Measurements from ENCODE around the gene MYH6.
"Not testable (repeated sequence)": the region's sequence is repeated elsewhere in the genome, so short reads cannot be mapped to it uniquely, and the experiment has no call there.

The MYH6 gene

DNA sequence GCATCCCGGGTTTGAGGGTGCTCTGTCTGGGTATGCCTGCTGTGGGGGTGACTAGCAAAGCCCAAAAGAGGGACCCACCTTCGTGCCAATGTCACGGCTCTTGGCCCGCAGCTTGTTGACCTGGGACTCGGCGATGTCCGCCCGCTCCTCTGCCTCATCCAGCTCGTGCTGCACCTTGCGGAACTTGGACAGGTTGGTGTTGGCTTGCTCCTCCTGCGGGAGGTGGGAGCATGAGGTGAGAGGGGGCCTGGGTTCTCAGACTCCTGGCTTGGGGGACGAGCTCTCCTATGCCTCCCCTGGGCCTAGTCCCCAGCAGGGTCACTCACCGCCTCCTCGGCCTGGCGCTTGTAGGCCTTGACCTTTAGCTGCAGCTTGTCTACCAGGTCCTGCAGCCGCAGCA is 5.6 kb upstream of the MYH6 start:
- DNase-seq, result no peak

GRCh38 chr14:23411563-23412525 is 3.8 kb upstream of the MYH6 start:
- DNase-seq, result no peak

DNA sequence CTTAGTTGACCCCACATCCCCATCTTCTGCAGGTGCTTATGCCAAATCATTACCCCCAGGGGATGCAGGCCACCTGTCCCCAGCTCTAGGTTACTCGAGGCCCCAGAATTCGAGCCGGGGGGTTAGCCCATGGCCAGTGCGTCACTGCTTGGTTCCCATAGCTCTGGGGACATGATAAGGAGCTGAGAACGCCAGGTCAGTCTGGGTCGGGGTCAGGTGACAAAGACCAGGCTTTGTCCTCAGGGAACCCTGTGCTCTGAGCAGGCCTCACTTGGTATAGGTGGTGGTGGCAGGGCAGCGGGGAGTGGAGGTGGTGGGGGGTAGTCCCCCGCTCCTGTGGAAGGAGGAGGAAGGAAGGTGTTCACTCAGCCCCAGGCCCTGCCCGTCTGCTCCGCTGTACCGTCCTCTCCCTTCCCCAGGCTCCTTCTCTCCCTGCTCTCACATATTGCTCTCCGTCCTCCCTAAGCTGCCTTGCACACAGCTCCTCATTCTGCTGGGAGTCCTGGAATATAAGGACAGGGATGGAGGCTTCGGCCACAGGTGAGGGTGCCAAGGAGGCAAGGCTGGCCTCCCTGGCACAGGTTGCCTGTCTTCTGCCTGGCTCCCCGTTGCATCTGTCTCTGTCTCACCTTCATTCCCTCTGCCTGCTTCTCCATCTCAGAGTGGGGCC is 2.0 kb upstream of the MYH6 start:
- no peak for DNase-seq

GRCh38 chr14:23409475-23409874 is 1.4 kb upstream of the MYH6 start:
- no peak for DNase-seq

GRCh38 chr14:23408307-23408630 is 196 bp upstream of the MYH6 start:
- no peak for DNase-seq

DNA sequence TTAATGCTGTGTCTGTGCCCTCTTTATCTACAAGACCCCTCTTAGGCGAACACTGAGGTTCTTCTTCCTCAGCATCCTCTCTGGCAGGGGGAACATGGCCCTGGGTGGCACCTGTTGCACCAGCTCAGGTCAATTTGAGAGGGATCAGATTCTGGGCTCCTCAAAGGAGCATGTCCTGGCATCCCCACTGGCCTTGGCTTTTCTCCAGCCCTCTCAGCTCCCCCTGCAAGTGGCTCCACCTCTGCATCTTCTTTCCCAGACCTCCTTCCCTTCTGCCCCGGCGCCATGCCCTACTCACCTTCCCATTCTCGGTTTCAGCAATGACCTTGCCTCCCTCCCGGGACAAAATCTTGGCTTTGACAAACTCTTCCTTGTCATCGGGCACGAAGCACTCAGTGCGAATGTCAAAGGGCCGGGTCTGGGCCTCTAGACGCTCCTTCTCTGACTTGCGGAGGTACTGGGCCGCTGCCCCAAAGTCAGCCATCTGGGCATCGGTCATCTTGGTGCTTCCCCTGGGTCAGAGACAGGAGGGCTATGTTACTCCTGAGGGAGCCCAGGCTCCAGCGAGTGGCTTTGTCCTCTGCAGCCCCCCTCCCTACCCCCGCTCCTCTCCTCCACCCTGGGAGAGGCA is 1.2 kb downstream of the MYH6 start:
- DNase-seq, result no peak

GRCh38 chr14:23406244-23406643 is 1.8 kb downstream of the MYH6 start:
- no peak for DNase-seq

DNA sequence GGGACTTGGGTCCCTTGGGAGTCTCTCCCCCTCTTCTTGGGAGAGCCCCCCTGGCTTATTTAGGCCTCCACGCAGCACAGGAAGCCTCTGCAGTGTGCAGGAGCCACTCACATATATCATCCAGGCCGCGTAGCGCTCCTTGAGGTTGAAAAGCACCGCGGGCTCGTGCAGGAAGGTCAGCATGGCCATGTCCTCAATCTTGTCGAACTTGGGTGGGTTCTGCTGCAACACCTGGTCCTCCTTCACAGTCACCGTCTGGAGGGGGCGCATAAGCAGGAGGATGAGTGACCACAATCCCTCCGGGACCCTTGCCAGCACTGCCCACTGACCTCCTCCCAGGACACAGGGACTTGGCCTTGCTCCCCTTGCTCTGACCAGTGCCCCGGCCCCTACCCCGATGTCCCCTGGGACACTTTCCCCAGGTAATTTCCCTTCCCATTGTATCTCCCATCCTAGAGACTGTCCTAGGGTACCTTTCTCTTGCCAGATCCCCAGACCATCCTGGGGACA is 2.5 kb downstream of the MYH6 start:
- no peak for DNase-seq

DNA sequence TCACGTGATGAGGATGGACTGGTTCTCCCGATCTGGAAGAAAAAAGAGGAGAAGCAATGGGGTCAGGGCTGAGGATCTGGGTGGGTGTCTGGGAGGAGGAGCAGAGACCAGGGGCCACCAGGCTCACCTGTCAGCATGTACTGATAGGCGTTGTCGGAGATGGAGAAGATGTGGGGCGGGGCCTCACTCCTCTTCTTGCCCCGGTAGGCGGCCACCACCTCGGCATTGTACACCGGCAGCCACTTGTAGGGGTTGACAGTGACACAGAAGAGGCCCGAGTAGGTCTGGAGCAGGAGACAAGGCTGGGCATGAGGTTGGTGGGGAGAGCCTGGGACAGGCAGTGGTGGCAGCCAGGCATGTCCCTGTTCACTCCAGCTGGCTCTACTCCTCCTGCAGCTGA is 3.0 kb downstream of the MYH6 start:
- DNase-seq, result no peak

GRCh38 chr14:23404331-23404900 is 3.7 kb downstream of the MYH6 start:
- no peak for DNase-seq

GRCh38 chr14:23403908-23404307 is 4.2 kb downstream of the MYH6 start:
- no peak for DNase-seq

- no peak for DNase-seq
Measured at GRCh38 chr14:23403139-23403438, 5.0 kb downstream of the MYH6 start.

- no peak for DNase-seq
Measured at GRCh38 chr14:23402296-23403138, 5.6 kb downstream of the MYH6 start.

GRCh38 chr14:23401291-23401690 is 6.8 kb downstream of the MYH6 start:
- DNase-seq, result no peak

DNA sequence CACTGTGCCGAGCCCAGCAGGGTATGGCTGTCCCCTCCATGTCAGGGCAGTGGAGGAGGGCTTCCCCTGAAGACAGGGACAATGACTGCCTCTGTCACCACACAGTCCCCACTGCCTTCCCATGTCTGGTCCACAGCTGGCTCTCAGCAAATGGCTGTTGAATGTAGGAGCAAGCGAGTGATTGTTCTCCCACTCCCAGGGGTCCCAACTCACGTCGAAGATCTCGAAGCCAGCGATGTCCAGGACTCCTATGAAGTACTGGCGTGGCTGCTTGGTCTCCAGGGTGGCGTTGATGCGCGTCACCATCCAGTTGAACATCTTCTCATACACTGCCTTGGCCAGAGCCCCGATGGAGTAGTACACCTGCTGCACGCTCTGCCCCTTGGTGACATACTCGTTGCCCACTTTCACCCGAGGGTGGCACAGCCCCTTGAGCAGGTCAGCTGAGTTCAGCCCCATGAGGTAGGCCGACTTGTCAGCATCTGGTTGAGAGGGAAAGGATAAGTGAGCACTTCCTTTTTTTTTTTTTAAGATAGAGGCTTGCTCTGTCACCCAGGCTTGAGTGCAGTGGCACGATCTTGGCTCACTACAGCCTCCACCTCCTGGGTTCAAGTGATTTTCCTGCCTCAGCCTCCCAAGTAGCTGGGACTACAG is 7.5 kb downstream of the MYH6 start:
- DNase-seq, result not testable (repeated sequence)

- DNase-seq, result no peak
Measured at GRCh38 chr14:23399591-23399990, 8.5 kb downstream of the MYH6 start.

GRCh38 chr14:23399136-23399535 is 8.9 kb downstream of the MYH6 start:
- DNase-seq, result no peak

DNA sequence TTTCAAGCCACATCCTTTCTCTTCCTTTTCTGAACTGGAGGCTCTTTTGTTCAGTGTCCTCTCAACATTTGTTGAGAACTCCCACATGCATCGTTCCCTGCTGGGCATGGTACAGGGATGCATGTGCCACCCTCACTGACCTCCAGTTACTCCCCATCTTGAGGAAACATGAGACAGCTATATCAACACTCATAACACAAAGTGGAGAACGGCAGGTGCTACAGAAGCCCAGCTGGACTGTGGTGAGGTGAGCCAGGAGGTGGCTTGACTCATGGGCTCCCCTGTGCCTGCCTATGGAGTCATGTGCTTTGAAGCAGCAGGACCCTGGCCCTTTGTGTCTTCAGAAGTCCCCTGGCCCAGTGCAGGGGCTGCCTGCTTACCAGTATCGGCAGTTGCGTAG is 9.7 kb downstream of the MYH6 start:
- no peak for DNase-seq

GRCh38 chr14:23396781-23397407 is 11.2 kb downstream of the MYH6 start:
- DNase-seq, result no peak

- DNase-seq, result no peak
Measured at GRCh38 chr14:23396126-23396525, 11.9 kb downstream of the MYH6 start.

- no peak for DNase-seq
Measured at GRCh38 chr14:23392613-23393012, 15.5 kb downstream of the MYH6 start.

DNA sequence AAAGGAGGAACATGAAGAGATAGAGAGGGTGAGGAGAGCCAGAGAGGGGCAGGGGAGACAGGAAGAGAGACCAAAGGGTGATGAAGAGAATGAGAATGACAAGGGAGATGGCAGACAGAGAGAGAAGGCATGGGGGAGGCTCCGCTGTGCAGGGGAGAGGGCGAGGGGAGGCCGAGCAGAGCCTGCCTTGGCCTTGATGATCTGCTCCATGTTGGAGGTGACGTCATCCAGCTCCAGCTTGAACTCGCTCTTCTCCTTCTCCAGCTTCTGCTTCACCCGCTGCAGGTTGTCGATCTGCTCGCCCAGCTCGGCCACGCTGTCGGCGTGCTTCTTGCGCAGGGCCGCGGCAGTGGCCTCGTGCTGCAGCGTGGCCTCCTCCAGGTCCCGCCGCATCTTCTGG is 18.2 kb downstream of the MYH6 start:
- not testable (repeated sequence) for DNase-seq

Measured in HCEC 1CT (cell line).